ENCODE data around the gene GNG3. TPM values are rescaled to one million over a fixed set of nuclear protein-coding genes. Genes with fewer than 3 reads are reported as not detected.

The GNG3 gene
- total RNA-seq, 5 donors from 2014 or later (not counting 1 experiment from before 2014, with no cell fraction given): not detected

GRCh38 chr11:62725646-62726045, 18.2 kb downstream of the GNG3 start:
- no peaks in the 10 kb centered on the region for H3K27me3 Mint-ChIP-seq
- Histone ChIP-seq H3K4me3 (ENCODE audit: control insufficient read depth in 1 of 2, extremely low read depth in 1 of 2, low read length in 1 of 2) (peak overlapping the region; percentile 86 to 87), H3K27me3 (replicated peaks in 1 of 2; ENCODE audit: control insufficient read depth in 2 of 2, extremely low read depth in 1 of 2, insufficient read depth in 2 of 2, low read length in 1 of 2) (no peaks in the 10 kb centered on the region), H3K9me3 (no peaks in the 10 kb centered on the region), H3K4me1 (ENCODE audit: control insufficient read depth in 1 of 2, extremely low read depth in 1 of 2, insufficient read depth in 2 of 2, low read length in 2 of 2) (peaks cover 20 to 35% of the 10 kb centered on the region in 2 experiments), H3K36me3 (ENCODE audit: control insufficient read depth in 2 of 2, extremely low read depth in 1 of 2, insufficient read depth in 1 of 2, low read length in 1 of 2) (peaks cover 4 to 46% of the 10 kb centered on the region in 2 donors), H3K27ac (ENCODE audit: low read length) (peak overlapping the region; percentile 59)
- ATAC-seq (replicated peaks in 1 of 4) (no peak), DNase-seq (no peak)
- peak overlapping the region; percentile 81 for H3K27ac Mint-ChIP-seq
- ChIA-PET CTCF (interaction anchor here in 1 of 2 donors (0.8 to 1.2 kb wide), 2 partner anchors 17 to 28 kb away, joined by 3 to 4 read pairs; partner anchors contain the start of gene ZBTB3), POLR2A (no interaction called here)
- whole genome bisulfite sequencing (ENCODE audit: insufficient coverage): 5% methylated on average over 6 of the region's 7 CpGs
- peak overlapping the region; percentile 95 to 98 (median 98) for H3K4me3 Mint-ChIP-seq
- H3K9me3 Mint-ChIP-seq: no peaks in the 10 kb centered on the region
- H3K4me1 Mint-ChIP-seq: peaks cover 50 to 68% (median 64%) of the 10 kb centered on the region in 3 donors
- H3K36me3 Mint-ChIP-seq: peaks cover 51% of the 10 kb centered on the region

GRCh38 chr11:62726156-62726914, 18.9 kb downstream of the GNG3 start:
- Mint-ChIP-seq H3K36me3 (peaks cover 45% of the 10 kb centered on the region), H3K4me1 (peaks cover 50 to 68% (median 62%) of the 10 kb centered on the region in 3 donors), H3K27me3 (no peaks in the 10 kb centered on the region), H3K4me3 (peak overlapping the region; percentile 95 to 98 (median 98)), H3K27ac (peak overlapping the region; percentile 81), H3K9me3 (no peaks in the 10 kb centered on the region)
- POLR2A ChIA-PET: interaction anchor here in 1 of 2 donors (0.6 to 3.0 kb wide), 6 partner anchors 15 to 159 kb away, joined by 3 to 16 read pairs (median 5); partner anchors contain the start of genes STX5 and ZBTB3
- CTCF ChIA-PET: interaction anchor here in 1 of 2 donors (0.8 to 2.8 kb wide), 5 partner anchors 17 to 106 kb away, joined by 3 to 10 read pairs (median 4); partner anchors contain the start of genes C11orf98, CSKMT, STX5 and ZBTB3
- Histone ChIP-seq H3K4me1 (ENCODE audit: control insufficient read depth in 1 of 2, extremely low read depth in 1 of 2, insufficient read depth in 2 of 2, low read length in 2 of 2) (peaks cover 20 to 42% of the 10 kb centered on the region in 2 experiments), H3K9me3 (no peaks in the 10 kb centered on the region), H3K27ac (ENCODE audit: low read length) (peak overlapping the region; percentile 59), H3K36me3 (ENCODE audit: control insufficient read depth in 2 of 2, extremely low read depth in 1 of 2, insufficient read depth in 1 of 2, low read length in 1 of 2) (peaks cover 4 to 43% of the 10 kb centered on the region in 2 donors), H3K4me3 (ENCODE audit: control insufficient read depth in 1 of 2, extremely low read depth in 1 of 2, low read length in 1 of 2) (peak overlapping the region; percentile 86 to 87), H3K27me3 (replicated peaks in 1 of 2; ENCODE audit: control insufficient read depth in 2 of 2, extremely low read depth in 1 of 2, insufficient read depth in 2 of 2, low read length in 1 of 2) (no peaks in the 10 kb centered on the region)
- ATAC-seq (replicated peaks in 1 of 4): no peak
- WGBS (ENCODE audit: insufficient coverage): 0% methylated on average over 46 of the region's 51 CpGs
- DNase-seq: peak in 15 of 35 experiments; percentile 4 to 36 (median 16)

- Histone ChIP-seq H3K27me3 (replicated peaks in 1 of 2; ENCODE audit: control insufficient read depth in 2 of 2, extremely low read depth in 1 of 2, insufficient read depth in 2 of 2, low read length in 1 of 2) (no peaks in the 10 kb centered on the region), H3K9me3 (no peaks in the 10 kb centered on the region), H3K27ac (ENCODE audit: low read length) (no peak overlapping the region), H3K4me1 (ENCODE audit: control insufficient read depth in 1 of 2, extremely low read depth in 1 of 2, insufficient read depth in 2 of 2, low read length in 2 of 2) (peaks cover 20 to 43% of the 10 kb centered on the region in 2 experiments), H3K36me3 (ENCODE audit: control insufficient read depth in 2 of 2, extremely low read depth in 1 of 2, insufficient read depth in 1 of 2, low read length in 1 of 2) (peaks cover 4 to 38% of the 10 kb centered on the region in 2 donors), H3K4me3 (ENCODE audit: control insufficient read depth in 1 of 2, extremely low read depth in 1 of 2, low read length in 1 of 2) (peak overlapping the region; percentile 86 to 87)
- Mint-ChIP-seq H3K4me3 (peak overlapping the region; percentile 95 to 98 (median 98)), H3K9me3 (no peaks in the 10 kb centered on the region), H3K27me3 (no peaks in the 10 kb centered on the region), H3K27ac (peak overlapping the region in 1 of 2 donors; percentile 98), H3K4me1 (peaks cover 50 to 65% (median 61%) of the 10 kb centered on the region in 3 donors), H3K36me3 (peaks cover 40% of the 10 kb centered on the region)
- WGBS (ENCODE audit: insufficient coverage): under 1% methylated on average over 37 of the region's 37 CpGs
- POLR2A ChIA-PET: interaction anchor here (0.6 to 3.0 kb wide), 15 partner anchors 15 to 171 kb away, joined by 3 to 19 read pairs (median 4); partner anchors contain the start of genes C11orf98 (in 2 of the 2), CSKMT (in 2 of the 2), EEF1G (in 1 of the 2) and STX5 (in 1 of the 2)
- DNase-seq (peak in 2 of 35 experiments; percentile 17 to 18), ATAC-seq (replicated peaks in 1 of 4) (peak in 3 of 4 experiments; percentile 3 to 6 (median 4))
- CTCF ChIA-PET: interaction anchor here in 1 of 2 donors (0.6 to 2.8 kb wide), 13 partner anchors 8 to 1478 kb away, joined by 3 to 14 read pairs (median 5); partner anchors contain the start of genes C11orf98, CSKMT, SLC3A2 and STX5
These were observed 19.4 kb downstream of the GNG3 start for GRCh38 chr11:62726915-62727164.

GRCh38 chr11:62727165-62727871, 19.8 kb downstream of the GNG3 start, which contains the start of gene HNRNPUL2:
TSS of gene HNRNPUL2 (minus strand) at chr11:62727457. CDS start at chr11:62727156, 301 bp downstream.
- Mint-ChIP-seq H3K4me3 (peak within 1 kb of the TSS; percentile 95 to 98 (median 98)), H3K27ac (peak within 1 kb of the TSS; percentile 98 to 99), H3K27me3 (no peaks in the 10 kb centered on the region), H3K9me3 (no peaks in the 10 kb centered on the region), H3K36me3 (peaks cover 36% of the 10 kb centered on the region), H3K4me1 (peaks cover 45 to 60% (median 56%) of the 10 kb centered on the region in 3 donors)
- POLR2A ChIA-PET: interaction anchor here (0.6 to 3.0 kb wide), 16 partner anchors 16 to 172 kb away, joined by 3 to 19 read pairs (median 4); partner anchors contain the start of genes C11orf98 (in 2 of the 2), CSKMT (in 2 of the 2), EEF1G (in 1 of the 2) and STX5 (in 1 of the 2)
- H3K27me3 ChIP-seq (replicated peaks in 1 of 2; ENCODE audit: control insufficient read depth in 2 of 2, extremely low read depth in 1 of 2, insufficient read depth in 2 of 2, low read length in 1 of 2): no peaks in the 10 kb centered on the region
- peak within 1 kb of the TSS; percentile 94 for H3K27ac ChIP-seq (ENCODE audit: low read length)
- H3K4me3 ChIP-seq (ENCODE audit: control insufficient read depth in 1 of 2, extremely low read depth in 1 of 2, low read length in 1 of 2): peak within 1 kb of the TSS; percentile 86 to 95
- DNase-seq: peak; percentile 96 to 100 (median 98)
- peak; percentile 77 to 84 (median 82) for ATAC-seq (replicated peaks in 1 of 4)
- H3K9me3 ChIP-seq: no peaks in the 10 kb centered on the region
- H3K36me3 ChIP-seq (ENCODE audit: control insufficient read depth in 2 of 2, extremely low read depth in 1 of 2, insufficient read depth in 1 of 2, low read length in 1 of 2): peaks cover 4 to 34% of the 10 kb centered on the region in 2 donors
- CTCF ChIA-PET: interaction anchor here (0.6 to 2.8 kb wide), 17 partner anchors 9 to 1477 kb away, joined by 3 to 14 read pairs (median 3); partner anchors contain the start of genes C11orf98 (in 1 of the 2), CSKMT (in 1 of the 2), SLC3A2 (in 1 of the 2) and STX5 (in 1 of the 2)
- under 1% methylated on average over 45 of the region's 72 CpGs for WGBS (ENCODE audit: insufficient coverage)
- H3K4me1 ChIP-seq (ENCODE audit: control insufficient read depth in 1 of 2, extremely low read depth in 1 of 2, insufficient read depth in 2 of 2, low read length in 2 of 2): peaks cover 20 to 43% of the 10 kb centered on the region in 2 experiments

GRCh38 chr11:62727872-62728170, 20.3 kb downstream of the GNG3 start:
- Mint-ChIP-seq H3K4me1 (peaks cover 42 to 57% (median 53%) of the 10 kb centered on the region in 3 donors), H3K27me3 (no peaks in the 10 kb centered on the region), H3K36me3 (peaks cover 30% of the 10 kb centered on the region), H3K4me3 (peak overlapping the region; percentile 95 to 98 (median 98)), H3K27ac (peak overlapping the region; percentile 98 to 99), H3K9me3 (no peaks in the 10 kb centered on the region)
- peaks cover 4 to 32% of the 10 kb centered on the region in 2 donors for H3K36me3 ChIP-seq (ENCODE audit: control insufficient read depth in 2 of 2, extremely low read depth in 1 of 2, insufficient read depth in 1 of 2, low read length in 1 of 2)
- 0% methylated on average over 11 of the region's 20 CpGs for WGBS (ENCODE audit: insufficient coverage)
- H3K4me1 ChIP-seq (ENCODE audit: control insufficient read depth in 1 of 2, extremely low read depth in 1 of 2, insufficient read depth in 2 of 2, low read length in 2 of 2): peaks cover 20 to 47% of the 10 kb centered on the region in 2 experiments
- POLR2A ChIA-PET: interaction anchor here (0.8 to 3.0 kb wide), 12 partner anchors 19 to 172 kb away, joined by 3 to 19 read pairs (median 6); partner anchors contain the start of genes C11orf98 (in 2 of the 2), CSKMT (in 2 of the 2), TMEM179B (in 1 of the 2) and TUT1 (in 1 of the 2)
- peak; percentile 59 to 65 (median 60) for ATAC-seq (replicated peaks in 1 of 4)
- H3K9me3 ChIP-seq: no peaks in the 10 kb centered on the region
- DNase-seq: peak in 34 of 35 experiments; percentile 65 to 95 (median 81)
- peak overlapping the region; percentile 86 to 95 for H3K4me3 ChIP-seq (ENCODE audit: control insufficient read depth in 1 of 2, extremely low read depth in 1 of 2, low read length in 1 of 2)
- H3K27me3 ChIP-seq (replicated peaks in 1 of 2; ENCODE audit: control insufficient read depth in 2 of 2, extremely low read depth in 1 of 2, insufficient read depth in 2 of 2, low read length in 1 of 2): no peaks in the 10 kb centered on the region
- H3K27ac ChIP-seq (ENCODE audit: low read length): peak overlapping the region; percentile 94
- CTCF ChIA-PET: interaction anchor here (0.6 to 2.8 kb wide), 15 partner anchors 9 to 1299 kb away, joined by 3 to 14 read pairs (median 3); partner anchors contain the start of genes C11orf98 (in 1 of the 2), CSKMT (in 1 of the 2), SLC3A2 (in 1 of the 2) and TUT1 (in 1 of the 2)

Measured in T-cell (primary cell).